Body of pancreas (tissue), 4 donors: ENCODE measurements around the gene TARDBP.
"Not testable (repeated sequence)": the region's sequence is repeated elsewhere in the genome, so short reads cannot be mapped to it uniquely, and the experiment has no call there.

ENCODE experiments used
- CTCF ChIP-seq, 7 experiments: fragments of 450-650 bp in 4 of 7; fragments of 200-600 bp in 3 of 7; sonication (generic) in 3 of 7; IDR thresholded peaks; one replicate each; pipeline ENCODE4 v1.5.1; 2016 to 2019; ENCODE audit warnings: antibody characterized with exemption in 7 of 7
- POLR2A ChIP-seq, 3 donors: fragments of 450-650 bp; IDR thresholded peaks; one replicate each; pipeline ENCODE4 v1.6.1; 2016; ENCODE audit warnings: antibody characterized with exemption in 3 of 3, mild to moderate bottlenecking in 2 of 3

GRCh38 chr1:10989920-10990516, 22.4 kb upstream of the TARDBP start:
- TF ChIP-seq POLR2A, CTCF (IDR thresholded peaks at IDR 0.05): not testable (repeated sequence)
